ENCODE measurements around the gene CNFN. TPM values are rescaled to one million over a fixed set of nuclear protein-coding genes. Genes with fewer than 3 reads are reported as not detected.
"Not testable (repeated sequence)": the region's sequence is repeated elsewhere in the genome, so short reads cannot be mapped to it uniquely, and the experiment has no call there.

CNFN gene
- total and polyA plus RNA-seq, 2 donors = 0.85 to 32.7 TPM

DNA sequence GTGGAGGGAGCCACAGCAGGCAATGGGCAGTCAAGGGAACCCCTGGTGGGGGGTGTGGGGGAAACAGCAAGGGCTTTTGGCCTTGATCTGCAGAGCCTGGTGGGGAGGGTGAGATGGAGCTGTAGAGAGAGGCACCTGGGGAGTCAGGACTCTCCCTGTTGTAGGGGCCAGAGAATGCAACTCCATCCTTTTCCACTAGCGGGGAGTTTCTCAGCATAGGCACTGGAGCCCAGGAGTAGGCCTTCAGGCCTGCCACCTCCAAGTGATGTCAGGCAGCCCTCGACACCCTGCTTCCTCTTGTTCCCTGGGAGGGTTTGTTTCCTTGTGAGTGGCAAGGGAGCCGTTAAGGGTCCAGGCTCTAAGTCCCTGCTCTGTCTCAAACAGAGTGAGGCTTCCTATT lies 39.7 kb downstream of the CNFN start:
- H3K4me3 ChIP-seq (ENCODE audit: low read length in 2 of 2) = no peak overlapping the region
- peaks cover 0 to 13% of the 10 kb centered on the region in 2 donors for H3K36me3 ChIP-seq (ENCODE audit: control insufficient read depth in 2 of 2, insufficient read depth in 2 of 2, low read length in 1 of 2)
- no peaks in the 10 kb centered on the region for H3K27me3 ChIP-seq (ENCODE audit: control insufficient read depth in 2 of 2, insufficient read depth in 1 of 2, low read length in 1 of 2)
- no peaks in the 10 kb centered on the region for H3K4me1 ChIP-seq (ENCODE audit: control insufficient read depth in 2 of 2, insufficient read depth in 2 of 2, low read length in 2 of 2)
- DNase-seq (ENCODE audit: low read depth in 6 of 9, low spot score in 9 of 9) = no peak
- 96% methylated on average over 3 of the region's 3 CpGs for WGBS
- no peaks in the 10 kb centered on the region for H3K9me3 ChIP-seq (ENCODE audit: control insufficient read depth in 2 of 2, insufficient read depth in 1 of 2, low read length in 1 of 2)
- no peak overlapping the region for H3K27ac ChIP-seq (ENCODE audit: low read depth in 1 of 2, low read length in 1 of 2)

- H3K27ac ChIP-seq (ENCODE audit: low read depth in 1 of 2, low read length in 1 of 2) = no peak overlapping the region
- H3K4me1 ChIP-seq (ENCODE audit: control insufficient read depth in 2 of 2, insufficient read depth in 2 of 2, low read length in 2 of 2) = no peaks in the 10 kb centered on the region
- H3K4me3 ChIP-seq (ENCODE audit: low read length in 2 of 2) = no peak overlapping the region
- peaks cover 0 to 16% of the 10 kb centered on the region in 2 donors for H3K36me3 ChIP-seq (ENCODE audit: control insufficient read depth in 2 of 2, insufficient read depth in 2 of 2, low read length in 1 of 2)
- no peaks in the 10 kb centered on the region for H3K27me3 ChIP-seq (ENCODE audit: control insufficient read depth in 2 of 2, insufficient read depth in 1 of 2, low read length in 1 of 2)
- DNase-seq (ENCODE audit: low read depth in 6 of 9, low spot score in 9 of 9) = no peak
- H3K9me3 ChIP-seq (ENCODE audit: control insufficient read depth in 2 of 2, insufficient read depth in 1 of 2, low read length in 1 of 2) = no peaks in the 10 kb centered on the region
- WGBS = 97% methylated on average over 14 of the region's 14 CpGs
These were observed 40.6 kb downstream of the CNFN start for GRCh38 chr19:42349378-42350107.

DNA sequence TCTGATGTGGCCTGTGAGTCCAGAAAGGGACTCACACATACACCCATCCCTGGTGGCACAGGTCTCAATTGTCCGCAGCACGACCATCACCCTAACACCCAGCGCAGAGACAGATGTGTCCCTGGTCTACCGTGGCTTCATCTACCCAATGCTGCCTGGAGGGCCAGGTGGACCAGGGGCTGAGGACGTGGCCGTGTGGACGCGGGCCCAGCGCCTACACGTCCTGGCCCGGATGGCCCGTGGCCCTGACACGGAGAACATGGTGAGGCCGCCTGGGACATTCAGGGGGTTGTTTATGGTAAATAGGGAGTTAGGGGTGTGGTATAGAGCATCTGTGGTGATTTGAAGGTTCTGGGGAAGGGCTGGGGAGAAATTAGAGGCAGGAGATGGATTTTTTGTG lies 41.9 kb downstream of the CNFN start:
- H3K4me1 ChIP-seq (ENCODE audit: control insufficient read depth in 2 of 2, insufficient read depth in 2 of 2, low read length in 2 of 2) = no peaks in the 10 kb centered on the region
- DNase-seq (ENCODE audit: low read depth in 6 of 9, low spot score in 9 of 9) = no peak
- peaks cover 0 to 12% of the 10 kb centered on the region in 2 donors for H3K36me3 ChIP-seq (ENCODE audit: control insufficient read depth in 2 of 2, insufficient read depth in 2 of 2, low read length in 1 of 2)
- no peak overlapping the region for H3K27ac ChIP-seq (ENCODE audit: low read depth in 1 of 2, low read length in 1 of 2)
- H3K4me3 ChIP-seq (ENCODE audit: low read length in 2 of 2) = no peak overlapping the region
- no peaks in the 10 kb centered on the region for H3K27me3 ChIP-seq (ENCODE audit: control insufficient read depth in 2 of 2, insufficient read depth in 1 of 2, low read length in 1 of 2)
- no peaks in the 10 kb centered on the region for H3K9me3 ChIP-seq (ENCODE audit: control insufficient read depth in 2 of 2, insufficient read depth in 1 of 2, low read length in 1 of 2)
- 98% methylated on average over 14 of the region's 14 CpGs for WGBS

- Histone ChIP-seq H3K27ac (ENCODE audit: low read depth in 1 of 2, low read length in 1 of 2) (no peak overlapping the region), H3K4me3 (ENCODE audit: low read length in 2 of 2) (no peak overlapping the region), H3K4me1 (ENCODE audit: control insufficient read depth in 2 of 2, insufficient read depth in 2 of 2, low read length in 2 of 2) (no peaks in the 10 kb centered on the region), H3K27me3 (ENCODE audit: control insufficient read depth in 2 of 2, insufficient read depth in 1 of 2, low read length in 1 of 2) (no peaks in the 10 kb centered on the region), H3K9me3 (ENCODE audit: control insufficient read depth in 2 of 2, insufficient read depth in 1 of 2, low read length in 1 of 2) (no peaks in the 10 kb centered on the region), H3K36me3 (ENCODE audit: control insufficient read depth in 2 of 2, insufficient read depth in 2 of 2, low read length in 1 of 2) (peaks cover 0 to 9% of the 10 kb centered on the region in 2 donors)
- no peak for DNase-seq (ENCODE audit: low read depth in 6 of 9, low spot score in 9 of 9)
- WGBS = 96% methylated on average over 6 of the region's 6 CpGs
These were observed 44.8 kb downstream of the CNFN start for GRCh38 chr19:42345191-42345812.

- H3K4me3 ChIP-seq (ENCODE audit: low read length in 2 of 2) = no peak overlapping the region
- H3K27ac ChIP-seq (ENCODE audit: low read depth in 1 of 2, low read length in 1 of 2) = no peak overlapping the region
- H3K4me1 ChIP-seq (ENCODE audit: control insufficient read depth in 2 of 2, insufficient read depth in 2 of 2, low read length in 2 of 2) = no peaks in the 10 kb centered on the region
- 97% methylated on average over 18 of the region's 18 CpGs for WGBS
- no peak for DNase-seq (ENCODE audit: low read depth in 6 of 9, low spot score in 9 of 9)
- no peaks in the 10 kb centered on the region for H3K27me3 ChIP-seq (ENCODE audit: control insufficient read depth in 2 of 2, insufficient read depth in 1 of 2, low read length in 1 of 2)
- H3K36me3 ChIP-seq (ENCODE audit: control insufficient read depth in 2 of 2, insufficient read depth in 2 of 2, low read length in 1 of 2) = peaks cover 0 to 9% of the 10 kb centered on the region in 2 donors
- H3K9me3 ChIP-seq (ENCODE audit: control insufficient read depth in 2 of 2, insufficient read depth in 1 of 2, low read length in 1 of 2) = no peaks in the 10 kb centered on the region
These were observed 45.7 kb downstream of the CNFN start for GRCh38 chr19:42344336-42344893.

DNA sequence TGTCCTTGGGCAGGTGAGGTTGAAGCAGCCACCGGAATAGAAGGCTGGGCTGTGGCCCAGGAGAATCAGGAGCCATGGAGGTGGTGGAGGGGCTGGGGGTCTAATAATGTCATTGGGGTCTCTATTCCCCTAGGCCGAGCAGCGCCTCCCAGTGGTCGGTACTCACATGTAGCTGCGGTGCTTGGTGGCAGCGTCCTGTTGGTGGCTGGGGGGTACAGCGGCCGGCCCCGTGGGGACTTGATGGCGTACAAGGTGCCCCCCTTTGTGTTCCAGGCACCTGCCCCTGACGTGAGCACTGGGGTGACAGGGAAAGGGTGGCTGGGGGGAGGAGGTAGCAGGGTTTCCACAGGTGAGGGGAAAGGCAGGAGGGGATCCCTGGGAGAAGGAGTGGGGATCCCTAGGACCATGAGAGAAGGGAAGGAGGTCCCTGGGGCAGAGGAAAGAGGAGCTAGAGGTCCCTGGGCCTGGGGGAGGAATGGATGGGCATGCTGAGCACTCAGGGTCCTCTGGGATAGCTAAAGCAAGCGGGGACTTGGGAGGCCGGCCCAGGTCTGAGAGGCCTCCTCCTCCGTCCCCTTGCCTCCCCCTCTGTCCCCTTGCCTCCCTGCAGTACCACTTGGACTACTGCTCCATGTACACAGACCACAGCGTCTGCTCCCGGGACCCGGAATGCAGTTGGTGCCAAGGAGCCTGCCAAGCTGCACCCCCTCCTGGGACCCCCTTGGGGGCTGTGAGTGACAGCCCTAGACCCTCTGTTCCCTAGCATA lies 46.6 kb downstream of the CNFN start:
- H3K9me3 ChIP-seq (ENCODE audit: control insufficient read depth in 2 of 2, insufficient read depth in 1 of 2, low read length in 1 of 2) = no peaks in the 10 kb centered on the region
- no peaks in the 10 kb centered on the region for H3K4me1 ChIP-seq (ENCODE audit: control insufficient read depth in 2 of 2, insufficient read depth in 2 of 2, low read length in 2 of 2)
- DNase-seq (ENCODE audit: low read depth in 6 of 9, low spot score in 9 of 9) = no peak
- H3K27me3 ChIP-seq (ENCODE audit: control insufficient read depth in 2 of 2, insufficient read depth in 1 of 2, low read length in 1 of 2) = no peaks in the 10 kb centered on the region
- H3K36me3 ChIP-seq (ENCODE audit: control insufficient read depth in 2 of 2, insufficient read depth in 2 of 2, low read length in 1 of 2) = peaks cover 0 to 9% of the 10 kb centered on the region in 2 donors
- H3K4me3 ChIP-seq (ENCODE audit: low read length in 2 of 2) = no peak overlapping the region
- H3K27ac ChIP-seq (ENCODE audit: low read depth in 1 of 2, low read length in 1 of 2) = no peak overlapping the region
- WGBS = 97% methylated on average over 17 of the region's 17 CpGs

DNA sequence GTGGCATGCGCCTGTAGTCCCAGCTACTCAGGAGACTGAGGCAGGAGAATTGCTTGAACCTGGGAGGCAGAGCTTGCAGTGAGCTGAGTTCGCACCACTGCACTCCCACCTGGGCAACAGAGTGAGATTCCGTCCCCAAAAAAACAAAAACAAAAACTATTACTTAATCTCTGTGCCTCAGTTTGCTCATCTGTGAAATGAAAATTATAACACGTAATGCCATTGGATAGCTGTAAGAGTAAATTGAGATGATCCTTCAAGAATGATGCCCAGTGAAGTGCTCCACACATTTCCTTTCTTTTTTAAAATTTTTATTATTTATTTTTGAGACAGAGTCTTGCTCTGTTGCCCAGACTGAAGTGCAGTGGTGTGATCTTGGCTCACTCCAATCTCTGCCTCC lies 50.2 kb downstream of the CNFN start:
- peaks cover 2 to 12% of the 10 kb centered on the region in 2 donors for H3K36me3 ChIP-seq (ENCODE audit: control insufficient read depth in 2 of 2, insufficient read depth in 2 of 2, low read length in 1 of 2)
- not testable (repeated sequence) for DNase-seq (ENCODE audit: low read depth in 6 of 9, low spot score in 9 of 9); H3K4me3 ChIP-seq (ENCODE audit: low read length in 2 of 2); H3K9me3 ChIP-seq (ENCODE audit: control insufficient read depth in 2 of 2, insufficient read depth in 1 of 2, low read length in 1 of 2); H3K27ac ChIP-seq (ENCODE audit: low read depth in 1 of 2, low read length in 1 of 2); H3K27me3 ChIP-seq (ENCODE audit: control insufficient read depth in 2 of 2, insufficient read depth in 1 of 2, low read length in 1 of 2); H3K4me1 ChIP-seq (ENCODE audit: control insufficient read depth in 2 of 2, insufficient read depth in 2 of 2, low read length in 2 of 2)
- 97% methylated on average over 4 of the region's 4 CpGs for WGBS

DNA sequence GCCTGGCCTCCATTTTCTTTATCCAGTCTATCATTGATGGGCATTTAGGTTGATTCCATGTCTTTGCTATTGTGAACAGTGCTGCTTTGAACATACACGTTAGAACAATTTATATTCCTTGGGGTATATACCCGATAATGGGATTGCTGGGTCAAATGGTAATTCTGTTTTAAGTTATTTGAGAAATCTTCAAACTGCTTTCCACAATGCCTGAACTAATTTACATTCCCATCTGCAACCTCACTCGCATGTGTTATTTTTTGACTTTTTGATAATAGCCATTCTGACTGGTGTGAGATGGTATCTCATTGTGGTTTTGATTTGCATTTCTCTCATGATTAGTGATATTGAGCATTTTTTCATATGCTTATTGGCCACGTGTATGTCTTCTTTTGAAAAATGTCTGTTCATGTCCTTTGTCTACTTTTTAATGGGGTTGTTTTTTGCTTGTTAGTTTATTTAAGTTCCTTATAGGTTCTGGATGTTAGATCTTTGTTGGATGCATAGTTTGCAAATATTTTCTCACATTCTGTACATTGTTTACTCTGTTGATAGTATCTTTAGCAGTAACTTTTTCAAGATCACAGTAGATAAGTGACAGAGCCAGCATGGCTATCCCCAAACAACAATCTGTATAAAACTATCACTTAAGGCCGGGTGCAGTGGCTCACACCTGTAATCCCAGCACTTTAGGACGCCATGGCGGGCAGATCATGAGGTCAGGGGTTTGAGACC lies 50.8 kb downstream of the CNFN start:
- not testable (repeated sequence) for H3K27ac ChIP-seq (ENCODE audit: low read depth in 1 of 2, low read length in 1 of 2); H3K4me3 ChIP-seq (ENCODE audit: low read length in 2 of 2); H3K9me3 ChIP-seq (ENCODE audit: control insufficient read depth in 2 of 2, insufficient read depth in 1 of 2, low read length in 1 of 2); DNase-seq (ENCODE audit: low read depth in 6 of 9, low spot score in 9 of 9); H3K4me1 ChIP-seq (ENCODE audit: control insufficient read depth in 2 of 2, insufficient read depth in 2 of 2, low read length in 2 of 2); H3K27me3 ChIP-seq (ENCODE audit: control insufficient read depth in 2 of 2, insufficient read depth in 1 of 2, low read length in 1 of 2)
- WGBS = 96% methylated on average over 7 of the region's 7 CpGs
- H3K36me3 ChIP-seq (ENCODE audit: control insufficient read depth in 2 of 2, insufficient read depth in 2 of 2, low read length in 1 of 2) = peaks cover 2 to 12% of the 10 kb centered on the region in 2 donors

Data from thymus (tissue), 11 donors.